LNCAP (cell line): Measurements from ENCODE around the gene C1S.

Source experiments
- TF ChIP-seq, protein P1 (sequence below): fragments of 450-650 bp; IDR thresholded peaks from 2 replicates; pipeline ENCODE4 v1.5.1; 2017; ENCODE audit warnings: mild to moderate bottlenecking

C1S gene

DNA sequence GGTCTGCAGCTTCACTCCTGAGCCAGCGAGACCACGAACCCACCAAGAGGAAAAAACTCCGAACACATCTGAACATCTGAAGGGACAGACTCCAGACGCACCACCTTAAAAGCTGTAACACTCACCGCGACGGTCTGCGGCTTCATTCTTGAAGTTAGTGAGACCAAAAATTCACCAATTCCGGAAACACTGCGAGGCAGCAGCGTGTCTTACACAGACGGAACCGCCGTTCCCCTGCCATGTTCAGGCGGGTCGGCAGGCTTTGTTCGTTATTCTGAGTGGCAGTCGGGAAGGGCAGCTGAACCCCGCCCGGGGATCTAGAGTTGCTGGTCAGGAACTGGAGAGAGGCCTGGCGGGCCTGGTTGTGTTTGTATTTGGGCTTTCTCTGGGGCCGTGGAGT, 21.9 kb upstream of the C1S start:
- TF ChIP-seq, protein P1, sequence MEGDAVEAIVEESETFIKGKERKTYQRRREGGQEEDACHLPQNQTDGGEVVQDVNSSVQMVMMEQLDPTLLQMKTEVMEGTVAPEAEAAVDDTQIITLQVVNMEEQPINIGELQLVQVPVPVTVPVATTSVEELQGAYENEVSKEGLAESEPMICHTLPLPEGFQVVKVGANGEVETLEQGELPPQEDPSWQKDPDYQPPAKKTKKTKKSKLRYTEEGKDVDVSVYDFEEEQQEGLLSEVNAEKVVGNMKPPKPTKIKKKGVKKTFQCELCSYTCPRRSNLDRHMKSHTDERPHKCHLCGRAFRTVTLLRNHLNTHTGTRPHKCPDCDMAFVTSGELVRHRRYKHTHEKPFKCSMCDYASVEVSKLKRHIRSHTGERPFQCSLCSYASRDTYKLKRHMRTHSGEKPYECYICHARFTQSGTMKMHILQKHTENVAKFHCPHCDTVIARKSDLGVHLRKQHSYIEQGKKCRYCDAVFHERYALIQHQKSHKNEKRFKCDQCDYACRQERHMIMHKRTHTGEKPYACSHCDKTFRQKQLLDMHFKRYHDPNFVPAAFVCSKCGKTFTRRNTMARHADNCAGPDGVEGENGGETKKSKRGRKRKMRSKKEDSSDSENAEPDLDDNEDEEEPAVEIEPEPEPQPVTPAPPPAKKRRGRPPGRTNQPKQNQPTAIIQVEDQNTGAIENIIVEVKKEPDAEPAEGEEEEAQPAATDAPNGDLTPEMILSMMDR: no peak

DNA sequence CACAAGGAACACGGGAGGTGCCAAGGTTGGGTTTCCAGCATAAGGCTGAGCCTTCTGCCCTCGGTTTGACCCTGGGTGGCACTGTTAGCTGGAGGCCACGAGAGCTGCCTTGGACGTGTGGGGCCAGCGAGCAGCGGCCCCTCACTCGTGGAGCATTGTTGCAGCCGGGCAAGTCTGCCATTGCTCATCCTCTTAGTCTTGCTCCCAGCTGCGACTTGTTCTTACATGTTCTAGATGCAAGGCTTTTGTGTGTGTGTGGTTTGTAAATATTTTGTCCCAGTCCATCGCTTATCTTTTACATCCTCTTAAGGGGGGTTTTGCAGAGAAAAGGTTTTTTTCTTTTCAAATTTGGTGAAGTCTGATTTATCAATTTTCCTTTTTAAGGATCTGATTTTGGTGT, 21.1 kb upstream of the C1S start:
- TF ChIP-seq, protein P1: no peak

DNA sequence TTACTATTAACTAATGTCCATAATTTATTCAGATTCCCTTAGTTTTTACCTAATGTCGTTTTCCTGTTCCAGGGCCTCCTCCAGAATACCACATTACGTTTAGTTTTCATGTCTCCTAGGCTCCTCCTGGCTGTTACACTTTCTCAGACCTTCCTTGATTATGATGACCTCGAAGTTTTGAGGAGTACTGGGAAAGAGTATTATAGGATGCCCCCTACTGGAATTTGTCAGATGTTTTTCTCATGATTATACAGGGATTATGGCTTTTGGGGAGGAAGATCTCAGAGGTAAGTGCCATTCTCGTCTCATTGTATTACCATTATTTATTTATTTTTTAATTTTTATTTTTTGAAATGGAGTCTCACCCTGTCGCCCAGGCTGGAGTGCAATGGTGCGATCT, 17.7 kb upstream of the C1S start:
- TF ChIP-seq, protein P1: peak; percentile 56

DNA sequence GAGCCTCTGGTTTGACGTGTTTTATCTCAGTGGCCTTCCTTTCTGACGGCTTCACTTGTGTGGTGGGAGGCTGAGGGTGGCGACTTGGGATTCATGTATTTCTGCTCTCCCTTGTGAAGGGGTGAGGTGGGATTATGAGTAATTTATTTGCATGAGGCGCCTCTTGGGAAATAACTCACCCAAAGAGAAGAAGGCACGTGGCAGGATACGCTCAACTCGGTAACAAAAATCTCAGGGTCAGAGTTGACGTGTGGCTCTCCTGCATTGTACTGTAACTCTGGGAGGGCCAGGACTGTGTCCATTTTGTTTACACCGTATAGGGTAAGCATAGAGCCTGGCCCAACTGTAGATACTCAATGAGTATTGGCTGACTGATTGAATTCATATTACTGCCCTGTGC, 14.6 kb upstream of the C1S start:
- TF ChIP-seq, protein P1: no peak

DNA sequence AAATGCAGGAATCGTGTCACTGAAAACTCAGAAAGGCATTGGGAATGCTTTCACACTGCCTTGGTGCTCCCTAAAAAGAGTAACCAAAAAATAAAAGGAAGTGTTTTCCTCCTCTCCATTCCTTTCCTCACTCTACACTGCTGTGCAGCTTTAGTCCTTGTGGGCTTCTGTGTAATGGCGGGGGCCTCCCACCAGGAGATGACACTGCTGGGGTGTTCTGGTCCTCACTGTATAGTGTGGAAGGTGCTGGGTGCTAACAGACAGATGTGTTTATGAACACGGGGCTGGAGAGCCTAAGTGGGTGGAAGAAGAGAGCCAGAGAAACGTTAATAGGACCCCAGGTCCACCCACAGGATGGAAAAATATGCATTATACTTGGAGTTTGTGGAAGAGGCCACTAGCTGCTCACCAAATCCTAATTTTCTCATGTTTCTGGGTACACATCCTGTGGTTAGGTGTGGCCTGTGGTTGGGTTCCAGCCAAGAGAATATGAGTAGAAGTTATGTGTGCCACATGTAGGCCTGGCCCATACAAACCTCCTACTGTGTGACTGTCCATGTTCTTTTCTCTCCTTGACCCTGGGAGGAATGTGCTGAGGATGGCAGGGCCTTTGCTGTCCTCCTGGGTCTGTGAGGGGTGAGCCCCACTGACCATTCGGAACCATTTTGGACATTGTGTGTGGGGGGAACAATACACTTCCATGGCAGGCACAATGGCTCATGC, 14.0 kb upstream of the C1S start:
- TF ChIP-seq, protein P1: no peak

DNA sequence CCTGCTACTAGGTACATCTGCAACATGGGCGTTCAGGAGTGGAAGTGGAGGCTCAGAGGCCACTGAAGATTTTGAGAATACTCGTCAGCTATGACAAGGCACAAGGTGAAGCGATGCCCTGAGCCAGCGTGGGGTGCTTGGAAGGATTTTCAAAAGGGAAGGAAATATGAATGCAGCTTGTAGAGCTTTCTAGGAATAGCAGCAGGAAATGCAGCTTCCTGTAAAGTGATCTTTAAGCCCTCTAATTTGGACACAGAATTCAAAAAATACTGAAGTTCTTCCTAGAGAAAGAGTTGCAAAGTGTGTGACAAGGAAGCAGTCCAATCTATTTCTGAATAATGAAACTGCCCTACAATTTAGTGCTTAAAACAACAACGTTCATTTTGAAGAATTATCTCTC, 13.2 kb upstream of the C1S start:
- TF ChIP-seq, protein P1: no peak

DNA sequence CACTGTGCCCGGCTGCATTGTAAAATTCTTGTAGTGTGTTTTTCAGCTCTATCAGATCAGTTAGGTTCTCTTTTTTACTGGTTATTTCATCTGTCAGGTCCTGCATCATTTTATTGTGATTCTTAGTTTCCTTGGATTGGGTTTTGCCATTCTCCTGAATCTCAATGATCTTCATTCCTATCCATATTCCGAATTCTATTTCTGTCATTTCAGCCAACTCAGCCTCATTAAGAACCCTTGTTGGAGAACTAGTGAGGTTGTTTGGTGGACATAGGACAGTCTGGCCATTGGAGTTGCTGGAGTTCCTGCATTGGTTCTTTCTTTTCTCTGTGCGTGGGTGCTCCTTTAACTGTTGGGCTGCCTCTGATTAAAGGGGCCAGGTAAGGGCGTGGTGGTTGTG, 5.6 kb upstream of the C1S start:
- TF ChIP-seq, protein P1: no peak
